Measurements from ENCODE around the gene TMEM8B. TPM values are rescaled to one million over a fixed set of nuclear protein-coding genes. Genes with fewer than 3 reads are reported as not detected.

TMEM8B gene
- total and polyA plus RNA-seq, 7 donors: 3.5 to 12.5 (median 7.1) TPM

- DNase-seq: peak; percentile 60
- 63 to 84% methylated on average over 53 of the region's 53 CpGs for WGBS, 2 donors
- Histone ChIP-seq H3K4me1 (peaks cover 0 to 53% (median 41%) of the 10 kb centered on the region in 4 donors), H3K4me3 (no peak overlapping the region), H3K27me3 (no peaks in the 10 kb centered on the region), H3K36me3 (peaks cover 0 to 12% (median 2%) of the 10 kb centered on the region in 4 donors), H3K27ac (peak overlapping the region in 3 of 4 donors; percentile 73 to 84 (median 81)), H3K9me3 (no peaks in the 10 kb centered on the region)
- intact Hi-C loops (cut with DNase I): no loop called here
- TF ChIP-seq CTCF (IDR thresholded peaks at IDR 0.05): no peak
- TF ChIP-seq POLR2A (IDR thresholded peaks at IDR 0.05): no peak
- TF ChIP-seq EP300 (IDR thresholded peaks at IDR 0.05): no peak
- no peak for TF ChIP-seq POLR2AphosphoS5 (IDR thresholded peaks at IDR 0.05)
Measured at GRCh38 chr9:35845824-35846771, 17.1 kb downstream of the TMEM8B start.

- peak in 1 of 4 donors; percentile 3 for TF ChIP-seq POLR2AphosphoS5 (IDR thresholded peaks at IDR 0.05)
- no peak for TF ChIP-seq EP300 (IDR thresholded peaks at IDR 0.05)
- Histone ChIP-seq H3K36me3 (peaks cover 0 to 18% (median 2%) of the 10 kb centered on the region in 4 donors), H3K4me1 (peaks cover 0 to 53% (median 41%) of the 10 kb centered on the region in 4 donors), H3K9me3 (no peaks in the 10 kb centered on the region), H3K4me3 (no peak overlapping the region), H3K27me3 (no peaks in the 10 kb centered on the region), H3K27ac (peak overlapping the region; percentile 71 to 84 (median 76))
- intact Hi-C loops (cut with DNase I): no loop called here
- DNase-seq: peak; percentile 25
- WGBS, 2 donors: 66 to 84% methylated on average over 4 of the region's 4 CpGs
Measured at GRCh38 chr9:35847792-35848572, 19.0 kb downstream of the TMEM8B start.

- TF ChIP-seq POLR2AphosphoS5 (IDR thresholded peaks at IDR 0.05): no peak
- no peak for DNase-seq
- 89 to 91% methylated on average over 2 of the region's 2 CpGs for WGBS, 2 donors
- H3K9me3 ChIP-seq: no peaks in the 10 kb centered on the region
- no peak overlapping the region for H3K4me3 ChIP-seq
- no peaks in the 10 kb centered on the region for H3K27me3 ChIP-seq
- H3K4me1 ChIP-seq: peaks cover 0 to 16% (median 12%) of the 10 kb centered on the region in 4 donors
- no peak overlapping the region for H3K27ac ChIP-seq
- peaks cover 0 to 19% (median 10%) of the 10 kb centered on the region in 4 donors for H3K36me3 ChIP-seq
- intact Hi-C loops (cut with DNase I): no loop called here
Measured at GRCh38 chr9:35852267-35852815, 23.3 kb downstream of the TMEM8B start.

GRCh38 chr9:35852876-35853865 lies 24.1 kb downstream of the TMEM8B start:
- H3K36me3 ChIP-seq: peaks cover 0 to 17% (median 10%) of the 10 kb centered on the region in 4 donors
- no peak overlapping the region for H3K4me3 ChIP-seq
- H3K27me3 ChIP-seq: no peaks in the 10 kb centered on the region
- H3K27ac ChIP-seq: no peak overlapping the region
- peaks cover 0 to 8% (median 5%) of the 10 kb centered on the region in 4 donors for H3K4me1 ChIP-seq
- intact Hi-C loops (cut with DNase I): no loop called here
- no peaks in the 10 kb centered on the region for H3K9me3 ChIP-seq
- 87 to 94% methylated on average over 25 of the region's 25 CpGs for WGBS, 2 donors
- peak; percentile 42 for DNase-seq
- TF ChIP-seq POLR2A (IDR thresholded peaks at IDR 0.05) (no peak), POLR2AphosphoS5 (IDR thresholded peaks at IDR 0.05) (no peak), EP300 (IDR thresholded peaks at IDR 0.05) (no peak), CTCF (IDR thresholded peaks at IDR 0.05) (no peak)

Data from sigmoid colon (tissue), 7 donors.